Liver (tissue), 3 donors: Measurements from ENCODE around the gene ORC6.

ENCODE experiments used
- ATF3 ChIP-seq: IDR thresholded peaks from 2 replicates; pipeline ENCODE4 v1.6.1; 2016; ENCODE audit warnings: antibody characterized with exemption
- CTCF ChIP-seq: fragments of 150-350 bp; IDR thresholded peaks from 2 replicates; pipeline ENCODE4 v1.5.1; 2017; ENCODE audit warnings: improper control_type of control experiment, low read depth, low read length; ENCODE audit not compliant: missing input control
- EGR1 ChIP-seq, 2 donors: IDR thresholded peaks; 2 replicates each; pipeline ENCODE4 v1.6.1; 2016 to 2018; ENCODE audit warnings: antibody characterized with exemption in 2 of 2, low read depth in 2 of 2
- GABPA ChIP-seq, 2 donors: IDR thresholded peaks in 1 of 2; conservative IDR thresholded peaks in 1 of 2; 2 replicates each; pipeline ENCODE4 v1.6.1; 2016; ENCODE audit warnings: antibody characterized with exemption in 2 of 2, mild to moderate bottlenecking in 1 of 2, moderate library complexity in 1 of 2
- HNF4G ChIP-seq: IDR thresholded peaks from 2 replicates; pipeline ENCODE4 v1.6.1; 2016; ENCODE audit warnings: antibody characterized with exemption
- JUND ChIP-seq, 2 donors: IDR thresholded peaks; 2 replicates each; pipeline ENCODE4 v1.6.1; 2016; ENCODE audit warnings: antibody characterized with exemption in 2 of 2
- MAX ChIP-seq: IDR thresholded peaks from 2 replicates; pipeline ENCODE4 v1.6.1; 2016; ENCODE audit warnings: antibody characterized with exemption
- RAD21 ChIP-seq, 2 donors: IDR thresholded peaks; 2 replicates each; pipeline ENCODE4 v1.6.1; 2016; ENCODE audit warnings: antibody characterized with exemption in 2 of 2, mild to moderate bottlenecking in 2 of 2
- REST ChIP-seq: IDR thresholded peaks from 2 replicates; pipeline ENCODE4 v1.6.1; 2016; ENCODE audit warnings: antibody characterized with exemption, mild to moderate bottlenecking
- RXRA ChIP-seq, 2 donors: IDR thresholded peaks; 2 replicates each; pipeline ENCODE4 v1.6.1; 2017 to 2018; ENCODE audit warnings: antibody characterized with exemption in 2 of 2, mild to moderate bottlenecking in 1 of 2
- SP1 ChIP-seq: IDR thresholded peaks from 2 replicates; pipeline ENCODE4 v1.6.1; 2018; ENCODE audit warnings: antibody characterized with exemption, mild to moderate bottlenecking
- TAF1 ChIP-seq: conservative IDR thresholded peaks from 2 replicates; pipeline ENCODE4 v1.6.1; 2016; ENCODE audit warnings: antibody characterized with exemption, mild to moderate bottlenecking
- YY1 ChIP-seq: IDR thresholded peaks from 2 replicates; pipeline ENCODE4 v1.6.1; 2016; ENCODE audit warnings: antibody characterized with exemption, mild to moderate bottlenecking
- ZBTB33 ChIP-seq: IDR thresholded peaks from 2 replicates; pipeline ENCODE4 v1.6.1; 2016; ENCODE audit warnings: antibody characterized with exemption
- donor health status: healthy.
- donor health status: healthy.

- no peak for TF ChIP-seq CTCF
- TF ChIP-seq YY1: no peak
- no peak for TF ChIP-seq RAD21 (IDR thresholded peaks at IDR 0.05)
- no peak for TF ChIP-seq MAX
- TF ChIP-seq EGR1 (IDR thresholded peaks at IDR 0.05; ENCODE audit: low read depth in 2 of 2): no peak
- no peak for TF ChIP-seq ATF3
- no peak for TF ChIP-seq HNF4G
- no peak for TF ChIP-seq REST
- no peak for TF ChIP-seq GABPA (IDR thresholded peaks at IDR 0.05 in 1 of 2, conservative IDR thresholded peaks at IDR 0.05 in 1 of 2)
- no peak for TF ChIP-seq TAF1
- TF ChIP-seq SP1: no peak
- TF ChIP-seq RXRA (IDR thresholded peaks at IDR 0.05): no peak
- TF ChIP-seq JUND (IDR thresholded peaks at IDR 0.05): no peak
- TF ChIP-seq ZBTB33: no peak
These were observed 23.5 kb downstream of the ORC6 start for GRCh38 chr16:46712911-46713310.
